HG03342 (cell line): ENCODE data around the gene DDA1.

ENCODE experiments used
- ATAC-seq: cut with Tn5 transposase; IDR thresholded peaks from one replicate; pipeline ENCODE4 v1.9.1; 2021; ENCODE audit warnings: mild to moderate bottlenecking, moderate library complexity; ENCODE audit not compliant: unreplicated experiment

Gene DDA1

GRCh38 chr19:17328517-17329365 is 19.4 kb downstream of the DDA1 start:
- no peak for ATAC-seq

- ATAC-seq: no peak
These were observed 20.3 kb downstream of the DDA1 start for GRCh38 chr19:17329366-17330261.

DNA sequence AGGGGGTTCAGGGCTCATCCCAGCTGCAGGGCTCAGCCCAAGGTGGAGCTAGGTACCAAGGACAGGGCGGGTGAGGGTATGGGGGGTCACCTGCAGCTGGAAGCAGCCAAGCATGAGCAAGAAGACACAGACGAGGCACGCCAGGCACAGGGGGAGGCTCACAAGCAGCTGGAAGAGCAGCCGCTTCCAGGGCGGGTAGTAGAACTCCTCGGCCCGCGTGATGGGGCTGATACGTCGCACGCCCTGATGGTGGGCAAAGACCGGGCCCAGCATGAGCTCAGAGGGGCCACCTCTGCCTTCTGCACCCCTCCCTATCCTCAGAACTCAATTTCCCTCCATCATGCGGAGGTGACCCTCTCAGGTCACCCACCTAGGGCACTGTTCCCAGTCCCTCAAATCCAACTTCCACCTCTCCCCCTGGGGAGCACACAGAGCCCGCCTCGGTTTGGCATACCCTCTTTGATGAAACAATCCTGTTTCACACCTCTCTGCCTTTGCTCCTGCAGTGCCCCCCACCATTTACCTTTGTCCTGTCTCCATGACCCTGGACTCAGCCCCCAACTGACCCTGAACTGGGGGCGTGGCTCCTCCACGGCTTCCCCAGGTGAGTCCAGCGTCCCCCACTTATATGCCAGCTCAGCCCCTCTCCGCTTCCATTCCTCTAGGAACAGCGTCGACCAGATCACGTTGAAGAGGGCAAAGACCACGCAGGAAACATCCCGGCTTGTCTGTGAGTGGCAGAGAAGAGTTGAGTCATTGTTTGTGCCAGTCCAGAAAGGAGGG is 21.1 kb downstream of the DDA1 start:
- no peak for ATAC-seq

DNA sequence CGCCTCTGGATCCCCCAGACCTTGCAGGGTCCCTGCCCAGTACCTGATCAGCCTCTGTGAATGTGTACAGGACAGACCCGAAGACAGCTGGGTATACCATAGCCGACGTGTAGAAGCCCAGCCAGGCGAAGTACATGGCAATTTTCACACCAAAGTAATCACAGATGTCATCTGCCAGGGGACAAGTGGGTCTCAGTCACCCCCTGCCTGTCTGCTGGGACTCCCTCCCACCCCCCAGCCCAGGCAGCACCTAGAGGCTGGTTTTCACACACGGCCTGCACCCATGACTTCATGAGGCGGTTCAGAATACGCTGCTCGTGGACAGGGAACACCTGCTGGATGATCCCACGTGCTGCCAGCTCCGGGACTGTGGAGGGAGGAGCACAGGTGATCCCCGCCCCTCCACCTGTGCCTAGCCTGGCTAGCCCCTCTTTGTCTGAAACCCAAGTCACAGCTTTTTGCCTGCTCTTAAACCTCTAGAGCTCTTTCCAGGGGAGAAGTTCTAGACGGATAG is 21.7 kb downstream of the DDA1 start:
- no peak for ATAC-seq

DNA sequence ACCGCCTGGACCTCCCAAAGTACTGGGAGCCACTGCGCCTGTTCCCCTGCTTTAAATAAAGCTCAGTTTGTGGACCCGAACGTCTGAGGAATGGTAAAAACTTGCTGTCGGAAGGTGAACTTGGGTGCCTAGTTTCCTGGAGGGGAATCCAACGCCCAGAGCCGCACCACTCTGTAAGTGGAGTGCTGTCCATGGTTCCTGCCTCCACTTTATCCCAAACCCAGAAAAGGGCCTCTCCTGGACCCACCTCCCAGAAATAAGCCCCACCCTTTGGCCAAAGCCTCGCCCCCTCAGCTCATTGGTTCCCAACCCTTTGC is 23.0 kb downstream of the DDA1 start:
- ATAC-seq: no peak

- no peak for ATAC-seq
These were observed 23.6 kb downstream of the DDA1 start for GRCh38 chr19:17332677-17333581.

GRCh38 chr19:17333611-17334413 is 24.4 kb downstream of the DDA1 start:
- ATAC-seq: no peak

DNA sequence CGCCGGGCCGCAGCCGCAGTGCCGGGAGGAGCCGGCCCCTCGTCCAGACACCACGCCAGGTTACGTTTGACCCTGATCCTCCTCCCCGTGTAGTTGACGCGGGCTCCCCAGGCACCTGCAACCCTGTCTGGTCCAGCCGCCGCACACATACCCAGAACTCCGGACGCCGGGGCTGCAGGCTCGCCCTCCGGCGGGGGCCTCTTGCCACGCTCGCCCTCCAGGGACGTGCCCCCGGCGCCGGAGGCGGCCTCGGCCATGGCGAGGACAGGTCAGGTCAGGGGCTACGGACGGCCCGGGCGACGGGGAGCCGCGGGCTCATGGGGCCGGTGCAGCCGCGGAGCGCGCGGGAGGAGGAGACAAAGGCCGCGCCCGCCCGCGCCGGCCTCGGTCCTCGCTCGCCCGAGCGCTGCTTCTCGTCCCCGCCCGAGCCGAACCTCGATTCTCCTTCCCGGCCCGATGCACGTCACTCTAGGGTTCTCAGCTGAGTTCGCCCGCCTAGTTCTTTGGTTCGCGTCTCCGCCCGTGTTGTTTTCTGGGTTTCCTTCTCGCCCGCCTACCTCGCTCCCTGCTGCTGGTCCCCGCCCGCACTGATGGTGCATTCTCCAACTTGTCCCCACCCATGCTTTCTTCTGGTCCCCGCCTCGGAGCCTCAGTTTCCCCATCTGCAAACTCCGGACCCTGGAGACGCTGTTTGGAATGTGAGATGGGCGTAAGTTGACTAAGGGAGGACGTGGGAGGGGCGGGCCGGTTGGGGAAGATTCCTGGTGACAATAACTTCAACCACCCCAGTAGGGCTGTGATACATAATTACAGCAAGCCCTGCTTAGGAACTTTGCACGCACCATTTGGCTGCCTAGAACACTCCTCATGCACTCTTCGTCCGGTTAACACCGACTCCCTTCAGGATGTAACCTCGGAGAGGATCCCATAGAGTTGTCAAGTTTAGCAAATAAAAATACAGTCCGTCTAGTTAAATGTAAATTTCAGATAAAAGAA is 25.3 kb downstream of the DDA1 start, which contains the start of gene ANO8:
Gene ANO8, minus strand, starts transcription at position 442 of the 996 bp plus-strand sequence. Its CDS starts 185 bp downstream, at position 257.
- peak; percentile 40 for ATAC-seq

GRCh38 chr19:17335575-17335974 is 26.2 kb downstream of the DDA1 start:
- no peak for ATAC-seq

DNA sequence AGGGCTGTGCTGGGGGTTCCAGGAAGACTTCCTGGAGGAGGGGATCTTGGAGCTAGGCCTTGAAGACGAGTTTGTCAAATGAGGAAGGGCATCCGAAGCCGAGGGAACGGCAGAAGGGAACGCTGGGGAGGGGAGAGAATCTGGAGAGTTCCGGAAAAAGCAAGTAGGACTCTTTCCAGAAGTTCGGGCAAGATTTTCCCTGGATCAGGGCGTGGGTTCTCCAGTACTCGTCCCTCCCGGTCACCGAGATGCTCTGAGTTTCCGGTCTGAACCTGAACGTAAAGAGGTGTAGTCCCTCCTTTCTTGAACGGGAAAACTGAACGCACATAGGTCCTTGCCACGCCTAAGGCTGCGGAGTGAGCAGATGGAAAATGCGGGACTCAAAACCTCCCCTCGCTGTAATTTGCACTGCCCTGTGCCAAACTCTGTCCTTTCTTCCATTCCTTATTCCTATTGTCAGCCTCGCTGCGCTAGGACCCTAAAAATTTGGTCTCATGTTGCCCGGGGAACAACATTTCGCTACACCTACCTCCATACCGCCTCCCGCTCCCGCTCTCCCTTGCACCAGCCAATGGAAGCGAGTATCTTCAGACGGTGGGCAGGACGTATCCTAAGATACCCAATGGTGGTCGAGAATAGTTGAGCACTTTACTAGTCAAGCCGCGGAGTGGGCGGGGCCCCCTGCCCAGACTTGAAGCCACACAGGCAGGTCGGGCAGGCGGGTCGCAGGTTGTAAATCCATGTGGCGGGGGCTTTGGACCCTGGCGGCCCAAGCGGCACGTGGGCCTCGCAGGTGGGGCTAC is 27.7 kb downstream of the DDA1 start, which contains the start of gene GTPBP3:
Gene GTPBP3, plus strand, starts transcription at position 682 of the 803 bp plus-strand sequence. Its CDS starts 59 bp downstream, at position 741.
- ATAC-seq: peak; percentile 75

GRCh38 chr19:17337675-17338432 is 28.5 kb downstream of the DDA1 start:
- no peak for ATAC-seq

DNA sequence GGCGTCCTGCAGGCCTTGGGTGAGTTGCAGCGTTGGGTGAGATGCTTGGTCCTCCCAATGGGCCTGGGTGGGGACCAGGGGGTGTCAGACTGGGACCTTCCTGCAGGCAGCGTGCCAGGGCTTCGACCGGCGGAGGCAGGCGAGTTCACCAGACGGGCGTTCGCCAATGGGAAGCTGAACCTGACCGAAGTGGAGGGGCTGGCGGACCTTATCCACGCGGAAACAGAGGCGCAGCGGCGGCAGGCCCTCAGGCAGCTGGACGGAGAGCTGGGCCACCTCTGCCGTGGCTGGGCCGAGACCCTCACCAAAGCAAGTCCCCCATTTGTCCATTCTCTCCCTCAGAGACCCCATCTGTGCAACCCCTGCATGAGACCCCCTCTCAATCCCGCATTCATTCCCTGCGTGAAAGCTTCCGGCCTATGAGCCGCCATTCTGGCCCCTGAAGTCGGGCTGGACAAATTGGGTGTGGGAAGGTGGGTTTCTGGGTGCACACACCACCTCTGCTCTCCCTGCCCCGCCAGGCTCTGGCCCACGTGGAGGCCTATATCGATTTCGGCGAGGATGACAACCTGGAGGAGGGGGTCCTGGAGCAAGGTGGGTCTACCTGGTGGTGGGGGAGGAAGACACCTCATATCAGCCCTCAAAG is 29.2 kb downstream of the DDA1 start:
- no peak for ATAC-seq

DNA sequence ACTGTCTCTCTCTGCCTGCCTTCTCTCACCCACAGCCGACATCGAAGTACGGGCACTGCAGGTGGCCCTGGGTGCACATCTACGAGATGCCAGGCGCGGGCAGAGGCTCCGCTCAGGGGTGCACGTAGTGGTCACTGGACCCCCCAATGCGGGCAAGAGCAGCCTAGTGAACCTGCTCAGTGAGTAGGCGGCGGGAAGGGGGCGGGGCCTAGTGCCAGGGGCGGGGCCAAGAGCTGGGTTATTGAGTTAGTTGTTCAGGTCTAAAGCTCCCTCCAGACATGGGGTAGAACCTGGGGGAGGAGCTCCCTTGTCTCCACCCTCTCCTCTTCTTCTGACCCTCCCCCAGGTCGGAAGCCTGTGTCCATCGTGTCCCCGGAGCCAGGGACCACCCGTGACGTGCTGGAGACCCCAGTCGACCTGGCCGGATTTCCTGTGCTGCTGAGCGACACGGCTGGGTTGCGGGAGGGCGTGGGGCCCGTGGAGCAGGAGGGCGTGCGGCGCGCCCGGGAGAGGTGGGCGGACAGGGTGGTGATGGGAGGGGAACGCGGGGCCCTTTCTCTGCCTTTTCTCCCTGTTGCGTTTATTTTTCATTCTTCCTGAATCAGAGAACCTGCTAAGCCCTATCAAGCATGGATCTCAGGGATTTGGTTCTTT is 29.9 kb downstream of the DDA1 start:
- ATAC-seq: no peak

- no peak for ATAC-seq
These were observed 31.0 kb downstream of the DDA1 start for GRCh38 chr19:17340302-17340870.

DNA sequence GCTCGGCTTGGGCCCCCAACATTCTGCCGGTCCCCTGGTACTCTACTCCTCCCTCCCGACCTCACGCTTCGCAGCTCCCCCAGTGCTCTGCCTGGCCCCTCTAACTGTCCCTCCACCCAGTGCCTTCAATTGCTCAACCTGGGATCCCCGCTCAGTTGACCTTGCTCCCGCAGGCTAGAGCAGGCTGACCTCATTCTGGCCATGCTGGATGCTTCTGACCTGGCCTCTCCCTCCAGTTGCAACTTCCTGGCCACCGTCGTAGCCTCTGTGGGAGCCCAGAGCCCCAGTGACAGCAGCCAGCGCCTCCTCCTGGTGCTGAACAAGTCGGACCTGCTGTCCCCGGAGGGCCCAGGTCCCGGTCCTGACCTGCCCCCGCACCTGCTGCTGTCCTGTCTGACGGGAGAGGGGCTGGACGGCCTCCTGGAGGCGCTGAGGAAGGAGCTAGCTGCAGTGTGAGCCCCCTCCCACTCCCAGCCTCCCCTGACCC is 31.6 kb downstream of the DDA1 start:
- no peak for ATAC-seq
